OCI-LY3 (cell line): ENCODE results near the gene TUBB4B.

Experiments
- H2AFZ ChIP-seq: fragments of 200-600, 300-600 bp; shearing (Covaris generic); 2 replicates; pipeline ENCODE4 v1.6.0; 2014; ENCODE audit warnings: antibody characterized with exemption, low read depth, low read length
- H3K27ac ChIP-seq: fragments of 200-600, 300-600 bp; sonication (generic); 2 replicates; pipeline ENCODE4 v1.5.1; 2014; ENCODE audit warnings: mild to moderate bottlenecking, low read length, moderate library complexity, mixed read lengths
- H3K27me3 ChIP-seq: fragments of 200-600, 300-600 bp; sonication (generic); 2 replicates; pipeline ENCODE4 v1.6.1; 2014; ENCODE audit warnings: low read depth, low read length, mixed read lengths
- H3K36me3 ChIP-seq: fragments of 200-600, 300-600 bp; sonication (generic); replicated peaks from 2 replicates; pipeline ENCODE3; 2014; ENCODE audit warnings: low read depth, low read length, mixed read lengths
- H3K4me1 ChIP-seq: fragments of 300-600, 200-600 bp; sonication (generic); 2 replicates; pipeline ENCODE4 v1.6.1; 2014; ENCODE audit warnings: low read length, mixed read lengths
- H3K4me2 ChIP-seq: fragments of 200-600, 300-600 bp; sonication (generic); 2 replicates; pipeline ENCODE4 v1.6.1; 2014; ENCODE audit warnings: low read length, mixed read lengths
- H3K4me3 ChIP-seq: fragments of 300-600, 200-600 bp; sonication (generic); 2 replicates; pipeline ENCODE4 v1.5.1; 2014; ENCODE audit warnings: antibody characterized with exemption, mild to moderate bottlenecking, low read length, moderate library complexity
- H3K79me2 ChIP-seq: fragments of 300-600, 200-600 bp; shearing (Covaris generic); 2 replicates; pipeline ENCODE4 v1.6.1; 2014; ENCODE audit warnings: mild to moderate bottlenecking, low read length, mixed read lengths
- H3K9ac ChIP-seq: fragments of 300-600, 200-600 bp; shearing (Covaris generic); 2 replicates; pipeline ENCODE4 v1.6.0; 2014; ENCODE audit warnings: mild to moderate bottlenecking, low read length, moderate library complexity
- H3K9me3 ChIP-seq: fragments of 200-600, 300-600 bp; shearing (Covaris generic); 2 replicates; pipeline ENCODE4 v1.6.1; 2014; ENCODE audit warnings: low read length, mixed read lengths; ENCODE audit not compliant: insufficient read depth
- H4K20me1 ChIP-seq: fragments of 200-600, 300-600 bp; sonication (generic); 2 replicates; pipeline ENCODE4 v1.6.1; 2016; ENCODE audit warnings: low read length, mixed read lengths; ENCODE audit not compliant: insufficient read depth
- CTCF ChIP-seq: fragments of 200-600, 300-600 bp; sonication (generic); IDR thresholded peaks from 2 replicates; pipeline ENCODE4 v1.5.1; 2014; ENCODE audit warnings: antibody characterized with exemption, low read length, low read depth
- EZH2phosphoT487 ChIP-seq: fragments of 200-600 bp; shearing (Covaris generic); IDR thresholded peaks from 2 replicates; pipeline ENCODE4 v1.6.1; 2018; ENCODE audit warnings: antibody characterized with exemption, mixed run types, low read depth

Gene TUBB4B

GRCh38 chr9:137253717-137254623, 12.9 kb downstream of the TUBB4B start:
- H3K4me2 ChIP-seq, result peak overlapping the region; percentile 91
- H3K4me3 ChIP-seq, result peak overlapping the region; percentile 88
- H3K9me3 ChIP-seq, result no peaks in the 10 kb centered on the region
- no peak overlapping the region for H2AFZ ChIP-seq
- H3K27ac ChIP-seq, result peak overlapping the region; percentile 58
- H3K36me3 ChIP-seq, result peaks cover 10% of the 10 kb centered on the region
- TF ChIP-seq CTCF (no peak), EZH2phosphoT487 (no peak)
- 0 out of 2 replicates have a peak, but pooled peaks cover 6% of the 10 kb centered on the region for H4K20me1 ChIP-seq
- H3K4me1 ChIP-seq, result peaks cover 33% of the 10 kb centered on the region
- no peaks in the 10 kb centered on the region for H3K27me3 ChIP-seq
- H3K79me2 ChIP-seq, result peaks cover 31% of the 10 kb centered on the region
- peak overlapping the region; percentile 93 for H3K9ac ChIP-seq

GRCh38 chr9:137254624-137255447, 13.7 kb downstream of the TUBB4B start, which contains the start of gene NELFB:
Gene NELFB (plus strand): TSS chr9:137255327.
- Histone ChIP-seq H3K27me3 (no peaks in the 10 kb centered on the region), H3K36me3 (peaks cover 13% of the 10 kb centered on the region), H3K9me3 (no peaks in the 10 kb centered on the region), H3K79me2 (peaks cover 31% of the 10 kb centered on the region), H2AFZ (no peak within 1 kb of the TSS; the same call in 1 of the 2 replicates), H3K4me3 (peak within 1 kb of the TSS; percentile 96), H3K4me1 (peaks cover 33% of the 10 kb centered on the region), H4K20me1 (0 out of 2 replicates have a peak, but pooled peaks cover 6% of the 10 kb centered on the region), H3K4me2 (peak within 1 kb of the TSS; percentile 91), H3K27ac (peak within 1 kb of the TSS; percentile 58), H3K9ac (peak within 1 kb of the TSS; percentile 93)
- TF ChIP-seq EZH2phosphoT487, result no peak
- no peak for TF ChIP-seq CTCF

- Histone ChIP-seq H3K36me3 (peaks cover 13% of the 10 kb centered on the region), H4K20me1 (0 out of 2 replicates have a peak, but pooled peaks cover 6% of the 10 kb centered on the region), H3K4me1 (peaks cover 33% of the 10 kb centered on the region), H3K79me2 (peaks cover 31% of the 10 kb centered on the region), H3K27ac (peak overlapping the region; percentile 24), H3K9me3 (no peaks in the 10 kb centered on the region), H3K27me3 (no peaks in the 10 kb centered on the region), H3K9ac (peak overlapping the region; percentile 86), H3K4me2 (peak overlapping the region; percentile 83), H3K4me3 (peak overlapping the region; percentile 96), H2AFZ (no peak overlapping the region)
- no peak for TF ChIP-seq EZH2phosphoT487
- no peak for TF ChIP-seq CTCF
Measured at GRCh38 chr9:137255448-137256114, 14.5 kb downstream of the TUBB4B start.
